SH-SY5Y (cell line): ENCODE results near the gene SYMPK.

Source experiments
- GATA2 ChIP-seq: IDR thresholded peaks from 2 replicates; pipeline ENCODE4 v1.6.1; 2011; ENCODE audit warnings: mild to moderate bottlenecking, low read depth, low read length
- GATA3 ChIP-seq: IDR thresholded peaks from 2 replicates; pipeline ENCODE4 v1.6.1; 2011; ENCODE audit warnings: low read depth, mild to moderate bottlenecking, low read length, moderate library complexity

Gene SYMPK

GRCh38 chr19:45814166-45814780 lies 48.7 kb downstream of the SYMPK start:
- TF ChIP-seq GATA2 (no peak), GATA3 (no peak)

- TF ChIP-seq GATA3 (no peak), GATA2 (no peak)
Measured at GRCh38 chr19:45812297-45812696, 50.6 kb downstream of the SYMPK start.

- TF ChIP-seq GATA2 (no peak), GATA3 (no peak)
Measured at GRCh38 chr19:45809643-45810159, 53.2 kb downstream of the SYMPK start.

GRCh38 chr19:45805719-45806118 lies 57.2 kb downstream of the SYMPK start:
- no peak for TF ChIP-seq GATA2
- TF ChIP-seq GATA3, result no peak

GRCh38 chr19:45804959-45805230 lies 58.1 kb downstream of the SYMPK start:
- no peak for TF ChIP-seq GATA3
- no peak for TF ChIP-seq GATA2

GRCh38 chr19:45804140-45804958 lies 58.6 kb downstream of the SYMPK start:
- TF ChIP-seq GATA3 (no peak), GATA2 (no peak)

- TF ChIP-seq GATA2 (no peak), GATA3 (no peak)
Measured at GRCh38 chr19:45801603-45802175, 61.3 kb downstream of the SYMPK start.

- no peak for TF ChIP-seq GATA3
Measured at GRCh38 chr19:45800070-45800553, 62.8 kb downstream of the SYMPK start.

- TF ChIP-seq GATA2 (no peak), GATA3 (no peak)
Measured at GRCh38 chr19:45798995-45799517, 63.9 kb downstream of the SYMPK start.

- no peak for TF ChIP-seq GATA2
- TF ChIP-seq GATA3, result no peak
Measured at GRCh38 chr19:45794627-45795026, 68.3 kb downstream of the SYMPK start.

- TF ChIP-seq GATA2 (no peak), GATA3 (no peak)
Measured at GRCh38 chr19:45793876-45794275, 69.1 kb downstream of the SYMPK start.

GRCh38 chr19:45793178-45793564 lies 69.8 kb downstream of the SYMPK start:
- TF ChIP-seq GATA2 (no peak), GATA3 (no peak)

GRCh38 chr19:45792470-45793177 lies 70.3 kb downstream of the SYMPK start, which contains the start of gene DMWD:
Gene DMWD (minus strand): TSS chr19:45792845. CDS start chr19:45792756, 89 bp downstream.
- no peak for TF ChIP-seq GATA3
- TF ChIP-seq GATA2, result no peak

- TF ChIP-seq GATA2, result no peak
- no peak for TF ChIP-seq GATA3
Measured at GRCh38 chr19:45791744-45792469, 71.0 kb downstream of the SYMPK start.
